Breast epithelium (tissue), 3 donors: Measurements from ENCODE around the gene BPNT1.

Experiments
- CTCF ChIP-seq, 3 donors: fragments of 450-650 bp; IDR thresholded peaks; one replicate each; pipeline ENCODE4 v1.5.1; 2016 to 2017; ENCODE audit warnings: antibody characterized with exemption in 3 of 3, mild to moderate bottlenecking in 3 of 3, moderate library complexity in 3 of 3
- POLR2A ChIP-seq: fragments of 450-650 bp; IDR thresholded peaks from one replicate; pipeline ENCODE4 v1.6.1; 2016; ENCODE audit warnings: antibody characterized with exemption, mild to moderate bottlenecking, moderate library complexity

GRCh38 chr1:220031287-220031686 is 58.3 kb downstream of the BPNT1 start:
- TF ChIP-seq CTCF (IDR thresholded peaks at IDR 0.05): no peak
- no peak for TF ChIP-seq POLR2A
